ENCODE data around the gene POLG2. TPM values are rescaled to one million over a fixed set of nuclear protein-coding genes. Genes with fewer than 3 reads are reported as not detected.

Gene POLG2
- total and polyA plus RNA-seq, 9 of the 15 experiments (the other 6 are each of a cell fraction or from before 2014, with no cell fraction given) = 13.4 to 44.8 (median 37.0) TPM

- TF ChIP-seq TEAD4 (IDR thresholded peaks at IDR 0.05; ENCODE audit: low read length) (peak; percentile 47; the same call in 1 of the 2 replicates), TEAD4 (CRISPR knock-in tag; IDR thresholded peaks at IDR 0.05; ENCODE audit: borderline replicate concordance) (no peak), ZNF518B (CRISPR knock-in tag; IDR thresholded peaks at IDR 0.05) (no peak), SMAD3 (CRISPR knock-in tag; conservative IDR thresholded peaks at IDR 0.05) (no peak; the same call in 1 of the 2 replicates), ZNF445 (CRISPR knock-in tag; IDR thresholded peaks at IDR 0.05; ENCODE audit: low read depth) (peak; percentile 80; the same call in 1 of the 2 replicates), PML (IDR thresholded peaks at IDR 0.05; ENCODE audit: low read length) (peak; percentile 74), TSC22D4 (tag; IDR thresholded peaks at IDR 0.05) (no peak), SMAD4 (CRISPR knock-in tag; conservative IDR thresholded peaks at IDR 0.05) (peak; percentile 23), SRF (CRISPR knock-in tag; IDR thresholded peaks at IDR 0.05) (peak; percentile 27 to 55; a peak in 1 of 4 replicates), SREBF2 (CRISPR knock-in tag; IDR thresholded peaks at IDR 0.05) (no peak), NFRKB (IDR thresholded peaks at IDR 0.05; ENCODE audit: low read depth) (peak; percentile 69; the same call in 1 of the 2 replicates), CXXC5 (CRISPR knock-in tag; IDR thresholded peaks at IDR 0.05) (peak; percentile 93), FOXM1 (IDR thresholded peaks at IDR 0.05; ENCODE audit: low read depth) (peak; percentile 4; the same call in 1 of the 2 replicates), FOXM1 (CRISPR knock-in tag; IDR thresholded peaks at IDR 0.05; ENCODE audit: low read depth) (peak; percentile 86), ZNF75A (CRISPR knock-in tag; IDR thresholded peaks at IDR 0.05) (peak; percentile 56; the same call in 1 of the 2 replicates), TAF9B (IDR thresholded peaks at IDR 0.05; ENCODE audit: partially characterized antibody) (peak; percentile 75), ARID4B (CRISPR knock-in tag; IDR thresholded peaks at IDR 0.05) (peak; percentile 85), HINFP (tag; conservative IDR thresholded peaks at IDR 0.05; ENCODE audit: low read depth) (0 out of 2 replicates have a peak, but pooled peaks have one; percentile 50)
Observed at GRCh38 chr17:64496786-64497564, at the start of gene POLG2 (continued).
